Caco-2 (cell line): ENCODE data around the gene CLDN20. TPM values are rescaled to one million over a fixed set of nuclear protein-coding genes. Genes with fewer than 3 reads are reported as not detected.

ENCODE experiments used
- BruUV-seq: library from RNA; stranded (reverse); fragments of 400-500 nt; replicated peaks from 2 replicates; lab custom pipeline; 2021; lab: Mats Ljungman, UMichigan
- CTCF ChIA-PET: fragments of 300-600 bp; sonication (Branson Sonifier 250); formaldehyde crosslinking; loops from one replicate; lab custom pipeline; 2022; ENCODE audit warnings: antibody characterized with exemption; lab: Charles Lee
- POLR2A ChIA-PET: fragments of 300-600 bp; sonication (Branson Sonifier 250); formaldehyde crosslinking; loops from one replicate; lab custom pipeline; 2022; ENCODE audit warnings: antibody characterized with exemption; lab: Charles Lee
- DNase-seq, 2 experiments: peaks; one replicate each; pipeline versions ENCODE4 v3.0.0 to v3.0.0-alpha.2; 2020 to 2022
- H3K27me3 ChIP-seq: replicated peaks from 2 replicates; pipeline ENCODE4 v1.6.0; 2011; ENCODE audit warnings: low read length; ENCODE audit not compliant: control insufficient read depth, insufficient read depth
- H3K36me3 ChIP-seq: 2 replicates; pipeline ENCODE4 v1.5.1; 2011; ENCODE audit warnings: low read length; ENCODE audit not compliant: control insufficient read depth, insufficient read depth
- H3K4me1 ChIP-seq: fragments of 250-450 bp; sonication (Bioruptor Pico); 2 replicates; pipeline ENCODE4 v1.5.1; 2020; ENCODE audit warnings: mild to moderate bottlenecking
- H3K4me3 ChIP-seq: 2 replicates; pipeline ENCODE4 v1.5.1; 2011; ENCODE audit warnings: low read depth, mild to moderate bottlenecking, control low read depth, low read length
- H3K9me3 ChIP-seq: fragments of 250-450 bp; sonication (Bioruptor Pico); 2 replicates; pipeline ENCODE4 v1.5.1; 2020; ENCODE audit warnings: mild to moderate bottlenecking, moderate library complexity
- H3K27ac Mint-ChIP-seq: one replicate; pipeline ENCODE4 v1.8.0; 2022; ENCODE audit warnings: mixed read lengths; ENCODE audit not compliant: unreplicated experiment
- H3K27me3 Mint-ChIP-seq: one replicate; pipeline ENCODE4 v1.8.0; 2022; ENCODE audit warnings: mixed read lengths; ENCODE audit not compliant: insufficient read depth, unreplicated experiment
- H3K36me3 Mint-ChIP-seq: one replicate; pipeline ENCODE4 v1.8.0; 2022; ENCODE audit warnings: mild to moderate bottlenecking, mixed read lengths; ENCODE audit not compliant: insufficient read depth, unreplicated experiment
- H3K4me1 Mint-ChIP-seq: one replicate; pipeline ENCODE4 v1.8.0; 2022; ENCODE audit warnings: low read depth, mixed read lengths; ENCODE audit not compliant: unreplicated experiment
- H3K4me3 Mint-ChIP-seq: one replicate; pipeline ENCODE4 v1.8.0; 2022; ENCODE audit warnings: mild to moderate bottlenecking, moderate library complexity, mixed read lengths; ENCODE audit not compliant: unreplicated experiment
- H3K9me3 Mint-ChIP-seq: one replicate; pipeline ENCODE4 v1.8.0; 2022; ENCODE audit warnings: mixed read lengths; ENCODE audit not compliant: unreplicated experiment
- CTCF ChIP-seq, 2 experiments: fragments of 200-600 bp in 1 of 2; IDR thresholded peaks; 1 replicate in 1 of 2; 2 replicates in 1 of 2; pipeline versions ENCODE4 v1.5.1 to v1.8.0; 2011 to 2022; ENCODE audit warnings: antibody characterized with exemption in 1 of 2, control low read depth in 1 of 2, inconsistent platforms in 1 of 2, low read depth in 1 of 2, low read length in 1 of 2, mild to moderate bottlenecking in 1 of 2, moderate library complexity in 1 of 2; ENCODE audit not compliant: insufficient read depth in 1 of 2, severe bottlenecking in 1 of 2, unreplicated experiment in 1 of 2
- intact Hi-C: fragments of 100-400 bp; cut with micrococcal nuclease; formaldehyde crosslinking; loops from one replicate; pipeline ENCODE4 v1.10.0; 2022; ENCODE audit not compliant: unreplicated experiment
- total RNA-seq: library from RNA; stranded (reverse); gene quantifications from 2 replicates; pipeline ENCODE4 v1.2.3, GENCODE V29; 2022

The CLDN20 gene
- total RNA-seq, 1 experiment from 2014 or later: not detected

GRCh38 chr6:155235087-155235486, 28.7 kb upstream of the CLDN20 start:
- Histone ChIP-seq H3K4me1 (no peaks in the 10 kb centered on the region), H3K36me3 (no peaks in the 10 kb centered on the region), H3K4me3 (no peak overlapping the region), H3K27me3 (no peaks in the 10 kb centered on the region), H3K9me3 (peaks cover 10% of the 10 kb centered on the region; the same call in 1 of the 2 replicates)
- Mint-ChIP-seq H3K4me1 (no peaks in the 10 kb centered on the region), H3K9me3 (peaks cover 29% of the 10 kb centered on the region), H3K4me3 (no peak overlapping the region), H3K27me3 (no peaks in the 10 kb centered on the region), H3K36me3 (no peaks in the 10 kb centered on the region), H3K27ac (no peak overlapping the region)
- BruUV-seq: no TSS peak
- POLR2A ChIA-PET: no interaction called here
- intact Hi-C loops: no loop called here
- TF ChIP-seq CTCF (IDR thresholded peaks at IDR 0.05; ENCODE audit: insufficient read depth in 1 of 2, low read depth in 1 of 2, low read length in 1 of 2, severe bottlenecking in 1 of 2, unreplicated experiment in 1 of 2): no peak
- CTCF ChIA-PET: no interaction called here
- no peak for DNase-seq

- no peak for DNase-seq
- Histone ChIP-seq H3K4me1 (no peaks in the 10 kb centered on the region), H3K27me3 (no peaks in the 10 kb centered on the region), H3K4me3 (no peak overlapping the region), H3K36me3 (no peaks in the 10 kb centered on the region), H3K9me3 (peaks cover 10% of the 10 kb centered on the region; the same call in 1 of the 2 replicates)
- ChIA-PET POLR2A (interaction anchor here (0.6 kb wide), 1 partner anchor 15 kb away, joined by 11 read pairs; no protein-coding TSS in a partner anchor), CTCF (no interaction called here)
- no peaks in the 10 kb centered on the region for H3K4me1 Mint-ChIP-seq
- no peak for TF ChIP-seq CTCF (IDR thresholded peaks at IDR 0.05; ENCODE audit: insufficient read depth in 1 of 2, low read depth in 1 of 2, low read length in 1 of 2, severe bottlenecking in 1 of 2, unreplicated experiment in 1 of 2)
- H3K27ac Mint-ChIP-seq: no peak overlapping the region
- H3K9me3 Mint-ChIP-seq: peaks cover 31% of the 10 kb centered on the region
- intact Hi-C loops: no loop called here
- no peaks in the 10 kb centered on the region for H3K27me3 Mint-ChIP-seq
- no TSS peak for BruUV-seq
- peaks cover 11% of the 10 kb centered on the region for H3K36me3 Mint-ChIP-seq
- H3K4me3 Mint-ChIP-seq: no peak overlapping the region
Observed at GRCh38 chr6:155237613-155238012, 26.2 kb upstream of the CLDN20 start.

GRCh38 chr6:155240905-155241600, 22.8 kb upstream of the CLDN20 start:
- Histone ChIP-seq H3K4me3 (no peak overlapping the region), H3K4me1 (no peaks in the 10 kb centered on the region), H3K27me3 (no peaks in the 10 kb centered on the region), H3K36me3 (no peaks in the 10 kb centered on the region), H3K9me3 (peaks cover 10% of the 10 kb centered on the region; the same call in 1 of the 2 replicates)
- H3K36me3 Mint-ChIP-seq: peaks cover 11% of the 10 kb centered on the region
- H3K4me3 Mint-ChIP-seq: no peak overlapping the region
- CTCF ChIA-PET: interaction anchor here (0.6 kb wide), 1 partner anchor 525 kb away, joined by 5 read pairs; no protein-coding TSS in a partner anchor
- intact Hi-C loops: loop anchor here (10.0 kb wide), 1 partner anchor 376 kb away; no protein-coding TSS in a partner anchor
- H3K27ac Mint-ChIP-seq: no peak overlapping the region
- no peak for TF ChIP-seq CTCF (IDR thresholded peaks at IDR 0.05; ENCODE audit: insufficient read depth in 1 of 2, low read depth in 1 of 2, low read length in 1 of 2, severe bottlenecking in 1 of 2, unreplicated experiment in 1 of 2)
- no TSS peak for BruUV-seq
- no peak for DNase-seq
- H3K27me3 Mint-ChIP-seq: no peaks in the 10 kb centered on the region
- peaks cover 31% of the 10 kb centered on the region for H3K9me3 Mint-ChIP-seq
- H3K4me1 Mint-ChIP-seq: no peaks in the 10 kb centered on the region
- POLR2A ChIA-PET: no interaction called here
